ENCODE data around the gene CSAD. TPM values are rescaled to one million over a fixed set of nuclear protein-coding genes. Genes with fewer than 3 reads are reported as not detected.
"Not testable (repeated sequence)": the region's sequence is repeated elsewhere in the genome, so short reads cannot be mapped to it uniquely, and the experiment has no call there.

CSAD gene
- total RNA-seq, 1 experiment from 2014 or later: 32.3 TPM

- intact Hi-C loops (cut with micrococcal nuclease; ENCODE audit: unreplicated experiment): no loop called here
- BruUV-seq (replicated peaks): no TSS peak
- DNase-seq (ENCODE audit: low spot score): no peak
- H3K4me1 ChIP-seq (ENCODE audit: insufficient read depth, low read length, poor library complexity, severe bottlenecking): no peaks in the 10 kb centered on the region
- H3K27me3 ChIP-seq (replicated peaks; ENCODE audit: insufficient read depth, low read depth, low read length, poor library complexity): no peaks in the 10 kb centered on the region
- POLR2A ChIA-PET (ENCODE audit: low non-redundant PET): interaction anchor here (0.6 kb wide), 1 partner anchor 229 kb away, joined by 10 read pairs; no protein-coding TSS in a partner anchor
- H3K36me3 ChIP-seq (ENCODE audit: insufficient read depth, low read length, poor library complexity, severe bottlenecking): no peaks in the 10 kb centered on the region
- no peak for TF ChIP-seq EZH2 (IDR thresholded peaks at IDR 0.05; ENCODE audit: borderline replicate concordance, low read depth, low read length, poor library complexity, severe bottlenecking)
- TF ChIP-seq CTCF (conservative IDR thresholded peaks at IDR 0.05; ENCODE audit: low read depth, low read length): no peak
- no peak overlapping the region for H3K27ac ChIP-seq (ENCODE audit: low read depth, low read length, poor library complexity, severe bottlenecking)
- H3K9me3 ChIP-seq (ENCODE audit: low read depth, low read length, poor library complexity, severe bottlenecking): no peaks in the 10 kb centered on the region
- CTCF ChIA-PET: no interaction called here
- no peak overlapping the region for H3K4me3 ChIP-seq (ENCODE audit: low read depth, low read length, poor library complexity, severe bottlenecking)
Observed at GRCh38 chr12:53205747-53206419, 25.2 kb upstream of the CSAD start.

DNA sequence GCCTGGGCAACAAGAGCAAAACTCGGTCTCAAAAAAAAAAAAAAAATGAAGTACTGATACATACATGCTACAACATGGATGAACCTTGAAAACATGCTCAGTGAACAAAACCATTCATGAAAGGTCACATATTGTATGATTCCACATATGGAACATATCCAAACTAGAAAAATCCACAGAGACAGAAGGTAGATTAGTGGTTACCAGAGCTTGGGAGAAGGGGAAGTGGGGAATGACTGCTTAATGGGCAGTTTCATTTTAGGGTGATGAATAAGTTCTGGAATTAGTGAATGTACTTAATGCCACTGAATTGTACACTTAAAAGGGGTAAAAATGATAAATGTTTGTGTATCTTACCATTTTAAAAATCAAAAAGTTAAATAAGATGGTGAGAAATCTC lies 23.6 kb upstream of the CSAD start:
- TF ChIP-seq CTCF (conservative IDR thresholded peaks at IDR 0.05; ENCODE audit: low read depth, low read length): no peak
- TF ChIP-seq EZH2 (IDR thresholded peaks at IDR 0.05; ENCODE audit: borderline replicate concordance, low read depth, low read length, poor library complexity, severe bottlenecking): no peak
- intact Hi-C loops (cut with micrococcal nuclease; ENCODE audit: unreplicated experiment): no loop called here
- ChIA-PET CTCF (no interaction called here), POLR2A (ENCODE audit: low non-redundant PET) (no interaction called here)
- BruUV-seq (replicated peaks): no TSS peak
- no peak overlapping the region for H3K27ac ChIP-seq (ENCODE audit: low read depth, low read length, poor library complexity, severe bottlenecking)
- DNase-seq (ENCODE audit: low spot score): no peak
- no peak overlapping the region for H3K4me3 ChIP-seq (ENCODE audit: low read depth, low read length, poor library complexity, severe bottlenecking)
- H3K36me3 ChIP-seq (ENCODE audit: insufficient read depth, low read length, poor library complexity, severe bottlenecking): no peaks in the 10 kb centered on the region
- no peaks in the 10 kb centered on the region for H3K4me1 ChIP-seq (ENCODE audit: insufficient read depth, low read length, poor library complexity, severe bottlenecking)
- no peaks in the 10 kb centered on the region for H3K27me3 ChIP-seq (replicated peaks; ENCODE audit: insufficient read depth, low read depth, low read length, poor library complexity)
- H3K9me3 ChIP-seq (ENCODE audit: low read depth, low read length, poor library complexity, severe bottlenecking): no peaks in the 10 kb centered on the region

DNA sequence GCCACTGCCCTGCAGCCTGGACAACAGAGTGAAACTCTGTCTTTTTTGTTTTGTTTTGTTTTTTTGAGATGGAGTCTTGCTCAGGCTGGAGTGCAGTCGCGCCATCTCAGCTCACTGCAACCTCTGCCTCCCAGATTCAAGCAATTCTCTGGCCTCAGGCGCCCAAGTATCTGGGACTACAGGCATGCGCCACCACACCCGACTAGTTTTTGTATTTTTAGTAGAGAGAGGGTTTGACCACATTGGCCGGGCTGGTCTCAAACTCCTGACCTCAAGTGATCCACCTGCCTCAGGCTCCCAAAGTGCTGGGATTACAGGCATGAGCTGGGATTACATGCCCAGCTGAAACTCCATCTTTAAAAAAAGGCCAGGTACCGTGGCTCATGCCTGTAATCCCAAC lies 21.6 kb upstream of the CSAD start:
- H3K9me3 ChIP-seq (ENCODE audit: low read depth, low read length, poor library complexity, severe bottlenecking); H3K27ac ChIP-seq (ENCODE audit: low read depth, low read length, poor library complexity, severe bottlenecking); H3K4me1 ChIP-seq (ENCODE audit: insufficient read depth, low read length, poor library complexity, severe bottlenecking); H3K27me3 ChIP-seq (replicated peaks; ENCODE audit: insufficient read depth, low read depth, low read length, poor library complexity); H3K4me3 ChIP-seq (ENCODE audit: low read depth, low read length, poor library complexity, severe bottlenecking); H3K36me3 ChIP-seq (ENCODE audit: insufficient read depth, low read length, poor library complexity, severe bottlenecking); BruUV-seq (replicated peaks); CTCF ChIA-PET; DNase-seq (ENCODE audit: low spot score); intact Hi-C loops (cut with micrococcal nuclease; ENCODE audit: unreplicated experiment); POLR2A ChIA-PET (ENCODE audit: low non-redundant PET): not testable (repeated sequence)

GRCh38 chr12:53201639-53202038 lies 20.9 kb upstream of the CSAD start:
- no peak for DNase-seq (ENCODE audit: low spot score)
- no TSS peak for BruUV-seq (replicated peaks)
- Histone ChIP-seq H3K27me3 (replicated peaks; ENCODE audit: insufficient read depth, low read depth, low read length, poor library complexity) (no peaks in the 10 kb centered on the region), H3K36me3 (ENCODE audit: insufficient read depth, low read length, poor library complexity, severe bottlenecking) (no peaks in the 10 kb centered on the region), H3K27ac (ENCODE audit: low read depth, low read length, poor library complexity, severe bottlenecking) (no peak overlapping the region), H3K9me3 (ENCODE audit: low read depth, low read length, poor library complexity, severe bottlenecking) (no peaks in the 10 kb centered on the region), H3K4me3 (ENCODE audit: low read depth, low read length, poor library complexity, severe bottlenecking) (no peak overlapping the region), H3K4me1 (ENCODE audit: insufficient read depth, low read length, poor library complexity, severe bottlenecking) (no peaks in the 10 kb centered on the region)
- TF ChIP-seq EZH2 (IDR thresholded peaks at IDR 0.05; ENCODE audit: borderline replicate concordance, low read depth, low read length, poor library complexity, severe bottlenecking) (no peak), CTCF (conservative IDR thresholded peaks at IDR 0.05; ENCODE audit: low read depth, low read length) (no peak)
- POLR2A ChIA-PET (ENCODE audit: low non-redundant PET): no interaction called here
- intact Hi-C loops (cut with micrococcal nuclease; ENCODE audit: unreplicated experiment): no loop called here
- CTCF ChIA-PET: no interaction called here
